NCI-H1436 (cell line): Measurements from ENCODE around the gene NSUN5.
"Not testable (repeated sequence)": the region's sequence is repeated elsewhere in the genome, so short reads cannot be mapped to it uniquely, and the experiment has no call there.

ENCODE experiments used
- DNase-seq: peaks from one replicate; lab custom pipeline; 2025; lab: John Stamatoyannopoulos, UW

NSUN5 gene

GRCh38 chr7:73325424-73325823 lies 16.8 kb upstream of the NSUN5 start:
- DNase-seq, result not testable (repeated sequence)

- peak; percentile 65 for DNase-seq
These were observed 15.6 kb upstream of the NSUN5 start for GRCh38 chr7:73324081-73324845.

- DNase-seq, result not testable (repeated sequence)
These were observed 14.9 kb upstream of the NSUN5 start for GRCh38 chr7:73323434-73324080.

DNA sequence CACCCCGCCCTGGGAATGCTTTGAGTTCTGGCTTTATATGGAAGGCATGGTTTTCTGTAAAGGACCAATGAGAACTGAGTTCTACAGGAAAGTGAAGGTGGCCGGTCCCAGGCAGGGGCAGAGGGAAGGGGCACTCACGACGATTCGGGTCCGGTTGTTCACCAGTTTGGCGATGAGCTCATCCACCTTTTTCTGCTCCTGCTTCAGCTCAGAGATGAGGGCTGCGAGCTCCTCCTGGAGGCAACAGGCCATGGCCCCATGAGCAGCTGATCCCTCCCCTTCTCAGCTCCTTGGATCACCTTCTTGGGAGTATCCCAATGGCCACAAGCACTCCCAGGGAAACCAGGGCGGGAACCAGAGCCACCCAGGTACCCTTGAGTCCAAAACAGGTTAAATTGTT lies 11.4 kb upstream of the NSUN5 start:
- not testable (repeated sequence) for DNase-seq

- not testable (repeated sequence) for DNase-seq
These were observed 10.9 kb upstream of the NSUN5 start for GRCh38 chr7:73319541-73319940.

DNA sequence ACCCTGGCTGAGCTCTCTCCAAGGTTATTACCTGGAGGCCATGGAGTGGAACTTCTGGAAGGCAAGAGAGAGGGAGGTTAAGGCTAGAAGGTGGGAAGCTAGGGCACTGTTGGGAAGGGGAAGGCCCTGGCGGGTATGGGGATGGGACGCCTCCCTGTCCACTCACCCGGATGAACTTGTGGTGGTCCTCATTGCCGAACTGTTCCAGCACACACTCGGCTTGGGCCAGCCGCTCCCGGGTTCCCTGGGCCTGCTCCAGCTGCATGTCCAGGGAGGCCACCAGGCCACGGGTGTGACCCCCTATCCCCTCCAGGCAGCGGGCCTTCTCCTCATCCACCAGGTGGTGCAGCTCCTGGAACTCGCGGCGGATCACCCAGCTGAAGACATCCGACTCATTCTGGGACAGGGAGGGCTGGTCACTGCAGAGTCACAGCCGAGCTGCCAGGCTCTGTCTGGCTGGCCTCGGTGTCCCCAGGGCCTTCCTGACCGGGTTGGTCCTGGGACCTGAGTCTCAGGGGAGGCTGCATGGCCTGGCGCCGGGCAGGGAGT lies 10.1 kb upstream of the NSUN5 start:
- DNase-seq, result not testable (repeated sequence)

GRCh38 chr7:73316521-73316920 lies 7.9 kb upstream of the NSUN5 start:
- DNase-seq, result no peak

- no peak for DNase-seq
These were observed 5.6 kb upstream of the NSUN5 start for GRCh38 chr7:73314271-73314670.

GRCh38 chr7:73313521-73313906 lies 4.9 kb upstream of the NSUN5 start:
- no peak for DNase-seq

DNA sequence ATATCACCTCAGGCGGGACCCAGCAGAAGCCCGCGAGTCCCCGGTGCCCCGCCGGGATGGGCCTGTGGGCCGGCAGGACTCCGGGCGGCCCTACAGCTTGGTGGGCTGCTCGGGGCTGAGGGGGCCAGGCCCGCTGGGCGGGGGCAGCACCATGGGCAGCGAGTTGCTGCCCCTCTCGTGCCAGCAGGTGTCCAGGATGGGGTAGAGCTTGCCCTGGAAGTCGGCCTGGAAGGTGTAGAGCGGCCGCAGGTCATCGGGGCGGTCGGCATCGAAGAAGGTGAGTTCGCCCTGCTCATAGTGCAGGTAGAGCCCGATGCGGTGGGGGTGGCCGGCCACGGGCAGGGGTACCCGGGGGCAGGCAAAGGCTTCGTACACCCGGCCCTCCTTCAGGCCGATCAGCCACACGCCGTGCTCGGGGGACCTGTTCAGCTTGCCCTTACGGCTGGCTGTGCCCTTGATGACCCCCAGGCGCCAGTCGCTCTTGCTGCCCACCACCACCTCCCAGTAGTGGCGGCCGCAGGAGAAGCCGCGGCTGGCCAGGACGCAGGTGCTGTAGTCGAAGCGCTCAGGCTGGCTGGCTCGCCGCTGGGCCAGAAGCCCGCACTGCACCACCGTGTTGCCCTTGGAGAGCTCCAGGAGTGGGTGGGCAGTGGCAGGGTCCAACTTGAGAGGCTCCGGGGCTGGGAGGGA lies 4.3 kb upstream of the NSUN5 start:
- DNase-seq, result no peak

- not testable (repeated sequence) for DNase-seq
These were observed 2.8 kb upstream of the NSUN5 start for GRCh38 chr7:73311421-73311820.

GRCh38 chr7:73308074-73308664 lies 457 bp downstream of the NSUN5 start:
- no peak for DNase-seq

GRCh38 chr7:73307436-73307835 lies 1.2 kb downstream of the NSUN5 start:
- no peak for DNase-seq

GRCh38 chr7:73304612-73305387 lies 3.8 kb downstream of the NSUN5 start:
- DNase-seq, result not testable (repeated sequence)

GRCh38 chr7:73304071-73304470 lies 4.6 kb downstream of the NSUN5 start:
- DNase-seq, result no peak

- DNase-seq, result no peak
These were observed 5.1 kb downstream of the NSUN5 start for GRCh38 chr7:73303546-73303945.

- not testable (repeated sequence) for DNase-seq
These were observed 5.8 kb downstream of the NSUN5 start for GRCh38 chr7:73302846-73303245.

- DNase-seq, result not testable (repeated sequence)
These were observed 7.5 kb downstream of the NSUN5 start for GRCh38 chr7:73301108-73301507.

- DNase-seq, result not testable (repeated sequence)
These were observed 8.8 kb downstream of the NSUN5 start for GRCh38 chr7:73299812-73300211.

- DNase-seq, result not testable (repeated sequence)
These were observed 10.9 kb downstream of the NSUN5 start for GRCh38 chr7:73297706-73298105.

DNA sequence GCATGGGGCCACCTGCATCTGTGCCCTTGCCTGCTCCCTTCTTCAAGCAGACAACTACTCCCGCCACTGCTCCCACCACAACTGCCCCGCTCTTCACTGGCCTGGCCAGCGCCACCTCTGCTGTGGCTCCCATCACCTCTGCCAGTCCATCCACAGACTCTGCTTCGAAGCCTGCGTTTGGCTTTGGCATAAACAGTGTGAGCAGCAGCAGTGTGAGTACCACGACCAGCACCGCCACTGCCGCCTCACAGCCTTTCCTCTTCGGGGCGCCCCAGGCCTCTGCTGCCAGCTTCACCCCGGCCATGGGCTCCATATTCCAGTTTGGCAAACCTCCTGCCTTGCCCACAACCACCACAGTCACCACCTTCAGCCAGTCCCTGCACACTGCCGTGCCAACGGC lies 11.4 kb downstream of the NSUN5 start:
- not testable (repeated sequence) for DNase-seq
